NOMO-1 (cell line): ENCODE data around the gene ARHGDIG.
"Not testable (repeated sequence)": the region's sequence is repeated elsewhere in the genome, so short reads cannot be mapped to it uniquely, and the experiment has no call there.

ENCODE experiments used
- DNase-seq, 2 experiments: peaks; one replicate each; lab custom pipeline; 2025; ENCODE audit not compliant: unreplicated experiment in 2 of 2; lab: John Stamatoyannopoulos, UW

ARHGDIG gene

GRCh38 chr16:322476-323143 is 42.2 kb downstream of the ARHGDIG start:
- no peak for DNase-seq

- no peak for DNase-seq
Measured at GRCh38 chr16:324201-324450, 43.7 kb downstream of the ARHGDIG start.

GRCh38 chr16:324451-325334 is 44.3 kb downstream of the ARHGDIG start:
- DNase-seq: no peak

- no peak for DNase-seq
Measured at GRCh38 chr16:325375-326145, 45.2 kb downstream of the ARHGDIG start.

GRCh38 chr16:330741-331140 is 50.4 kb downstream of the ARHGDIG start:
- no peak for DNase-seq

GRCh38 chr16:331181-331814 is 50.9 kb downstream of the ARHGDIG start:
- not testable (repeated sequence) for DNase-seq
